ENCODE results near the gene ZNF264. TPM values are rescaled to one million over a fixed set of nuclear protein-coding genes. Genes with fewer than 3 reads are reported as not detected.
"Not testable (repeated sequence)": the region's sequence is repeated elsewhere in the genome, so short reads cannot be mapped to it uniquely, and the experiment has no call there.

The ZNF264 gene
- total RNA-seq, 1 donor from 2014 or later: 33.4 TPM

DNA sequence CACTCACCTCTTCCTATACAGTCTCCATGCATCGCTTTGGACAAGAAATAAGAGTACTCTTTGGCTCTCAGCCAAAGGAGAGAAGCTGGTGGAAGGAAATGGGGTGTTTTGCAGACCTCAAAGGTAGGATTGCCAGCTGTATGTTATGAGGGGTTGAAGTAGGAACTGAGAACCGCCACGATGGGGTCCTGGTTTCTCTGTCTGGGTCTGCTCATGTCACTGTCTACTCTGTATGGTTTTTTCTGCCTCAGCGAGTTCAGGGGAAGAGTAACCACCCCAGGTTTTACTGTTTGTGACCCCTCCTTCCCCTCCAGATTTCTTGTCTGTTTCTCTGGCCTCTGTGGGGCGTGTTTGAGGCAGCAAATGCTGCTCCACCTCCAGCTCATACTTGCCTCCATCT, 53.2 kb downstream of the ZNF264 start:
- DNase-seq (ENCODE audit: low spot score): no peak

DNA sequence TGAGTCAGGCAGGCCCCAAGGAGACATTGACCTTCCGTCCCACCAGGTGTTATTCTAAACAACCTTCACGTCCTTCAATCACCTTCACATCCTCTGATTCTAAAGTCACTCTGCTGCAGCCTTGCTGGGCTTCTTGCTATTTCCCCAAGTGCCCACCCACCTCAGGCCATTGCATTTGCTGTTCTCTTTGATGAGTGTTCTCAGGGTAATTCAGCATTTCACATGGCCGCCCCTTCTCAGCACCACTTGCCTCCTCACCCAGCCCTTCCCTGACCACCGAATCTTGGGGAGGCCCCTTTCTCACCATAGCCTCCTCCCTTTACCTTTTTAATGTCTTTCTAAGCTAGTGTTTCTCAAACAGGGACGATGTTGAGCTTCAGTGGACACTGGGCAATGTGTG, 53.8 kb downstream of the ZNF264 start:
- no peak for DNase-seq (ENCODE audit: low spot score)

DNA sequence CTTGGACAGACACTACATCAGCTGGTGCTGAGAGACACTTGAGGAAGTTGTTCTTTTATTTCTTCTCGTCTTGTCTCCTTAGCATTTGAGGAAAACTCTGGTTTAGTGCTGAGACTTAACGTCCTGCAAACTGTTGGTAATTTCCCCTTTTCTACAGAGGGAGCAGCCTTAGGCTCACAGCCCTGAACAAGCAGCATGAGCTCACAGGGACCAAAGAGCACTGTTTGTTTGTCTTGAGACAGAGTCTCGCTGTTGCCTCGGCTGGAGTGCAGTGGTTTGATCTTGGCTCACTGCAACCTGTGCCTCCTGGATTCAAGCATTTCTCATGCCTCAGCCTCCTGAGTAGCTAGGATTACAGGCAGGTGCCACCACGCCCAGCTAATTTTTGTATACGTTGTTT, 54.7 kb downstream of the ZNF264 start:
- DNase-seq (ENCODE audit: low spot score): no peak

DNA sequence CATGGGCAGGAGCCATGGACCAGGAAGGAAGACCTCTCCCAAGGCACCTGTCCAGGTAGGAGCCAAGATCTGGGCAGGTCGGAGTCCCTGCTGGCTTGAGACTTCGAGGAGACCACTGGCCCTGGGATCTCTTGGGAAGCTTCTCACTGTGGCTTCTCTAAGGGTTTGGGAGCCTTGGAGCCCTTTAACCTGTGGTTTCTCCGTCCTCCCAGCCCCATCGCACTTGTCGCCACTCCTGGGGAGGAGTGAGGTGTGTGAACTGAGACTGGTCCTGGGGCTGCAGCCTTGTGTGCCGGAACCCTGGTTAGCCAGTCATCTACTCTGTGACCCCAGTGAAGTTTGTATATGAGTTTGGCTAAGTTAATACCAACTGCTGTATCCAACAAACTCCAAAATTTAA, 57.3 kb downstream of the ZNF264 start:
- no peak for DNase-seq (ENCODE audit: low spot score)

DNA sequence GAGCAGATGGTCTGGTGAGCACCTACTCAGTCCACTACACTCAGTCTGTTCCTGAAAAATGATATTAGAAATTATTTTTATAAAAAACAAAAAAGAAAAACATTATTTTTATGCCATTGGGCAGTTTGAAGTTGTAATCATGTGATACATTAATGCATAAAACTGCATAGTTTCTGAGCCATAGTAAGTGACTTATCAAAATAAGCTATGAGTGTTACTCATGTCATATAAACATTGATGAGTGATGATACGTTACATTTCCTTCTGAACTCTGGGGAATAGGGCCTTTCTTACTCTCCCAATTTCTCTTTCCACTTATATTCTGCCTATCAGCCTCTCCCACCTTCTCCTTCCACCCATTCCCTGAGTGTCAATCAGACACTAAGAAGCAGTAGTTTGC, 58.0 kb downstream of the ZNF264 start:
- DNase-seq (ENCODE audit: low spot score): no peak

DNA sequence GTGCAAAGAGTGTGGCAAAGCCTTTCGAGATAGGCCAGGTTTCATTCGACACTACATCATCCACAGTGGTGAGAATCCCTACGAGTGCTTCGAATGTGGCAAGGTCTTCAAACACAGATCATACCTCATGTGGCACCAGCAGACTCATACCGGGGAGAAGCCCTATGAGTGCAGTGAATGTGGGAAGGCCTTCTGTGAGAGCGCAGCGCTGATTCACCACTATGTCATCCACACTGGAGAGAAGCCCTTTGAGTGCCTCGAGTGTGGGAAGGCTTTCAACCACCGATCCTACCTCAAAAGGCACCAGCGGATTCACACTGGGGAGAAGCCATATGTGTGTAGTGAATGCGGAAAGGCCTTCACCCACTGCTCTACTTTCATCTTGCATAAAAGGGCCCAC, 62.5 kb downstream of the ZNF264 start:
- not testable (repeated sequence) for DNase-seq (ENCODE audit: low spot score)

DNA sequence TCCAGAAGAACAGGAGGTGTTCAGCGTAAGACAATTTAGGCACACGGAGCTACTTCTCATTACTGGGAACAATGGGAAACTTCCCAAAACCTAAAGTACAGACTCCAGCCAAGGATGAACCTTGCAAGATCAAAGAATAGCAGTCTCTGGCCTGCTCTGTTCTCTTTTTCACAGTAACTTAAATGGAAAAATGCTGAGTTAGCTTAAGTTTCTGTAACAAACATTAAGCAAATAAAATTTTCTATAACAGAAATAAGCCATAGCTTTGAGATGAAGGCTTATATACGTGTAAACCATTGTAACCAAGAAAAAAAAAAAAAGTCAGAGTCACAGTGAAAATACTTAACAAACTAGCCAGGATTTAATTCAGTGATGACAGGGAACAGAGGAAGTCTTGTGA, 70.7 kb downstream of the ZNF264 start:
- DNase-seq (ENCODE audit: low spot score): no peak

DNA sequence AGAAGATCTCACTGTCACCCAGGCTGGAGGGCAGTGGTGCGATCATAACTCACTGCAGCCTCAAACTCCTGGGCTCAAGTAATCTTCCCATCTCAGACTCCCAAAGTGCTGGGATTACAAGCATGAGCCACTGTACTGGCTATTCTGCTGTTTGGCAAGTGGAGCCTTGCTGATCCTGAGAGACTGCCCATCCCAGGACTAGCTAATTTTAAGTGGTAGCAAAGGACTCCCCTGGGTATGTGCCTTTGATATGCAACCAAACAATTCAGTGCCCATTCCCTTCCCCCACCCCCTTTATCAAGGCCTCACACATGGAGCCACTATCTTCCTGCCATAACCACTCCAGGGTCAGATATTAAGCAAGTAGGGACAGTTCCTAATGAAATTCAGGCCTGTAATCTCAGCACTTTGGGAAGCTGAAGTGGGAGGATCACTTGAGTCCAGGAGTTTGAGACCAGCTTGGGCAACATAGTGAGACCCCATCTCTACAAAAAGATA, 72.0 kb downstream of the ZNF264 start:
- DNase-seq (ENCODE audit: low spot score): no peak

DNA sequence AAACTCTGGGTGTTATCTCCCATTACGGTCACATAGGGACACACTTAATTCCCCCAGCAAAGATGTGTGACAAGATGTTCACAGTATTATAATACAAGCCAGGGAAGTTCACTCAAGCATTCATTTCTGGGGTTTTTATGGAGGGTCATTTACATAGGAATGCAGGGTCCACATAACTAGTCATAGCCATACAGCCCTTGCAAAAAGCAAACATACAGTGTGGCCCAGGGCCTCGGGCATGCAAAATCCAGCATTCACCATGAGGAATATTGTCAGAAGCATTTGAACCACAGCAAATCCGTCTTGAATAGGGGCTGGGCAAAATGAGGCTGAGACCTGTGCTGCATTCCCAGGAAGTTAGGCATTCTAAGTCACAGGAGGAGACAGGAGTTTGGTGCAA, 76.0 kb downstream of the ZNF264 start:
- DNase-seq (ENCODE audit: low spot score): no peak

DNA sequence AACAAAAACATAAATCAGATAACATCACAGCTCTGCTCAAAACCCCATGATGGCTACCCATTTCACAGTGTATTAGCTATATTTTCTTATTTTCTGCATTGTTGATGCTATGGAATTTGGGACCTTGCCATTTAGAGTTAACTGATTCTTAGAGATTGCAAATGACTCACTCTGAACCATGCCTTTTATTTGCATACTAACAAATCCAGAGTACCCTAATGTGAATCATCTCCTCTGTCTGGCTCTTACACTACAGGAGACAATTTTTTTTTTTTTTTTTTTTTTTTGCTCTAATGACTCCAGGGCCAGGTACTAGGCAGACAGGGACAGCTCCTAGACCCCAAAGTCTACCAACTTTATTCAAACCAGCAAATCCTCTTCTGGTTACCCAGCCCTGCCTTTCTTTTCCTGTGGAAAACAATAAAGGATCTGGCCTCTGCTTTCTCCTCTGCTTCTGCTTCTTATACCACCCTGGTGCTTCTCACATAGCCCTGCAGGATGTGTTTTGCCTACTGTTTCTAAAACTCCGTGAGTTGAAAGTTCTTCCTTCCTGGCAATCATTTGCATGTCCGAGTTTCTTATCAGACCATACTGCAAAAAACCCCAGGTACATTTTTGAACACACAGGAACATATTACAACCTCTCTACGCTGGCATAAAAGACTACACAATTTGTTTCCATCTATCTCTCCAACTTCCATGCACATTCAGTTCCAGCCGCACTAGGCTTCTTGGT, 78.4 kb downstream of the ZNF264 start:
- no peak for DNase-seq (ENCODE audit: low spot score)

DNA sequence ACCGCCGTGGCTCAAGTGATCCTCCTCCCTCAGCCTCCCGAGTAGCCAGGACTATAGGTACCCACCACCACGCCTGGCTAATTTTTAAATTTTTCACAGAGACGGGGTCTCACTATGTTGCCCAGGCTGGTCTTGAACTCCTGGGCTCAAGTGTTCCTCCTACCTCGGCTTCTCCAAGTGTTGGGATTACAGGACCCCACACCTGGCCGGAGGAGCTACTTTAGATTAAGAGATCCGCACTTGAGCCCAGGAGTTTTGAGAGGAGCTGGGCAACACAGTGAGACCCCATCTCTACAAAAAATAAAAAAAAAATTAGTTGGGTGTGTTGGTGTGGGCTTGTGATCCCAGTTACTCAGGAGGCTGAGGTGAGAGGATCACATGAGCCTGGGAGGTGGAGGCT, 80.0 kb downstream of the ZNF264 start:
- no peak for DNase-seq (ENCODE audit: low spot score)

Other genes with a start within 250 kb of the ZNF264 start
- gene USP29, start 71.5 kb upstream of the ZNF264 start, total RNA-seq: not detected
- gene ZIM3, start 46.3 kb upstream of the ZNF264 start, total RNA-seq: not detected
- not detected for gene DUXA, start 24.0 kb upstream of the ZNF264 start, total RNA-seq
- gene AURKC, start 39.5 kb downstream of the ZNF264 start, total RNA-seq: 2.0 TPM
- gene ZNF805, start 49.1 kb downstream of the ZNF264 start, total RNA-seq: 16.3 TPM
- 50.3 TPM for gene ZNF460, start 89.0 kb downstream of the ZNF264 start, total RNA-seq
- 5.3 TPM for gene ZNF543, start 129.0 kb downstream of the ZNF264 start, total RNA-seq
- gene ZNF304, start 159.8 kb downstream of the ZNF264 start, total RNA-seq: 7.4 TPM
- gene TRAPPC2B, start 172.1 kb downstream of the ZNF264 start, total RNA-seq: 10.3 TPM
- 2.2 TPM for gene ZNF547, start 172.1 kb downstream of the ZNF264 start, total RNA-seq
- 13.9 TPM for gene ZNF548, start 198.4 kb downstream of the ZNF264 start, total RNA-seq
- gene ZNF17, start 219.7 kb downstream of the ZNF264 start, total RNA-seq: 8.6 TPM
- 12.1 TPM for gene ZNF749, start 243.8 kb downstream of the ZNF264 start, total RNA-seq

All from mesenteric fat pad (tissue), 1 donor.